Liver (tissue), 9 donors: ENCODE results near the gene EFCAB10. TPM values are rescaled to one million over a fixed set of nuclear protein-coding genes. Genes with fewer than 3 reads are reported as not detected.

ENCODE experiments used
- DNase-seq: peaks from one replicate; pipeline ENCODE4 v3.0.0-alpha.2; 2017; ENCODE audit warnings: low spot score
- H3K27ac ChIP-seq, 2 donors: one replicate each; pipeline ENCODE4 v1.7.0; 2013; ENCODE audit warnings: inconsistent platforms in 2 of 2, low read length in 2 of 2, control low read depth in 1 of 2, low read depth in 1 of 2, mild to moderate bottlenecking in 1 of 2
- H3K27me3 ChIP-seq, 4 donors: one replicate each; pipeline versions ENCODE4 v1.6.1 to v1.7.0; 2013; ENCODE audit warnings: low read length in 3 of 4, inconsistent platforms in 1 of 4, mild to moderate bottlenecking in 1 of 4, moderate library complexity in 1 of 4; ENCODE audit not compliant: control insufficient read depth in 4 of 4, insufficient read depth in 4 of 4
- H3K36me3 ChIP-seq, 4 donors: one replicate each; pipeline versions ENCODE4 v1.6.1 to v1.7.0; 2013; ENCODE audit warnings: low read length in 3 of 4, mild to moderate bottlenecking in 3 of 4, low read depth in 1 of 4, moderate library complexity in 1 of 4; ENCODE audit not compliant: control insufficient read depth in 4 of 4, insufficient read depth in 3 of 4
- H3K4me1 ChIP-seq, 4 donors: one replicate each; pipeline versions ENCODE4 v1.6.1 to v1.7.0; 2013; ENCODE audit warnings: low read length in 3 of 4, mild to moderate bottlenecking in 3 of 4, moderate library complexity in 1 of 4; ENCODE audit not compliant: control insufficient read depth in 4 of 4, insufficient read depth in 4 of 4
- H3K4me3 ChIP-seq, 3 donors: one replicate each; pipeline versions ENCODE4 v1.6.1 to v1.7.0; 2013; ENCODE audit warnings: low read length in 3 of 3, control low read depth in 1 of 3, low read depth in 1 of 3, mild to moderate bottlenecking in 1 of 3
- H3K9ac ChIP-seq, 2 donors: one replicate each; pipeline ENCODE4 v1.7.0; 2013; ENCODE audit warnings: low read length in 2 of 2, mild to moderate bottlenecking in 2 of 2, moderate library complexity in 2 of 2, control low read depth in 1 of 2, low read depth in 1 of 2
- H3K9me3 ChIP-seq, 4 donors: one replicate each; pipeline versions ENCODE4 v1.6.1 to v1.7.0; 2013; ENCODE audit warnings: low read length in 3 of 4; ENCODE audit not compliant: control insufficient read depth in 4 of 4
- EGR1 ChIP-seq, 2 donors: IDR thresholded peaks; 2 replicates each; pipeline ENCODE4 v1.6.1; 2016 to 2018; ENCODE audit warnings: antibody characterized with exemption in 2 of 2, low read depth in 2 of 2
- FOXA1 ChIP-seq: IDR thresholded peaks from 2 replicates; pipeline ENCODE4 v1.6.1; 2016; ENCODE audit warnings: antibody characterized with exemption
- FOXA2 ChIP-seq: IDR thresholded peaks from 2 replicates; pipeline ENCODE4 v1.6.1; 2016; ENCODE audit warnings: antibody characterized with exemption
- GABPA ChIP-seq, 2 donors: IDR thresholded peaks in 1 of 2; conservative IDR thresholded peaks in 1 of 2; 2 replicates each; pipeline ENCODE4 v1.6.1; 2016; ENCODE audit warnings: antibody characterized with exemption in 2 of 2, mild to moderate bottlenecking in 1 of 2, moderate library complexity in 1 of 2
- HNF4G ChIP-seq: IDR thresholded peaks from 2 replicates; pipeline ENCODE4 v1.6.1; 2016; ENCODE audit warnings: antibody characterized with exemption
- JUND ChIP-seq, 2 donors: IDR thresholded peaks; 2 replicates each; pipeline ENCODE4 v1.6.1; 2016; ENCODE audit warnings: antibody characterized with exemption in 2 of 2
- NR2F2 ChIP-seq: IDR thresholded peaks from 2 replicates; pipeline ENCODE4 v1.6.1; 2016; ENCODE audit warnings: antibody characterized with exemption
- SP1 ChIP-seq: IDR thresholded peaks from 2 replicates; pipeline ENCODE4 v1.6.1; 2018; ENCODE audit warnings: antibody characterized with exemption, mild to moderate bottlenecking
- TAF1 ChIP-seq: conservative IDR thresholded peaks from 2 replicates; pipeline ENCODE4 v1.6.1; 2016; ENCODE audit warnings: antibody characterized with exemption, mild to moderate bottlenecking
- WGBS: extraction: QIAGEN DNeasy Blood & Tissue Kit; methylation state at CpG from one replicate; pipeline ENCODE4 v1.1.7; 2013; 5-methylcytosine and 5-hydroxymethylcytosine counted together
- polyA plus RNA-seq, 2 donors: library from polyadenylated mRNA; stranded (reverse) in 1 of 2; unstranded in 1 of 2; fragments of 200-250 nt in 1 of 2; fragments of >200 nt in 1 of 2; fragmentation: Nextera tagmentation in 1 of 2; extraction: Ambion mirVana in 1 of 2; gene quantifications; one replicate each; pipeline versions ENCODE4 v1.2.1 to v1.2.3, GENCODE V29; 2013 to 2015
- total RNA-seq, 2 donors: library from RNA; depleted of rRNA; stranded (reverse); fragments of >200 nt; gene quantifications; one replicate each; pipeline ENCODE4 v1.2.3, GENCODE V29; 2014
- TF ChIP-seq, protein P1 (sequence below): IDR thresholded peaks from 2 replicates; pipeline ENCODE4 v1.6.1; 2016; ENCODE audit warnings: antibody characterized with exemption
- TF ChIP-seq, protein P2 (sequence below): fragments of 150-350 bp; IDR thresholded peaks from 2 replicates; pipeline ENCODE4 v1.5.1; 2017; ENCODE audit warnings: improper control_type of control experiment, low read depth, low read length; ENCODE audit not compliant: missing input control
- TF ChIP-seq, protein P3 (sequence below): IDR thresholded peaks from 2 replicates; pipeline ENCODE4 v1.6.1; 2016; ENCODE audit warnings: antibody characterized with exemption
- donor health status: healthy.
- donor health status: healthy.
- donor health status: healthy.
- donor health status: healthy.
- donor health status: healthy.

EFCAB10 gene
- total and polyA plus RNA-seq, 4 donors: 0.25 TPM; not detected in 3

DNA sequence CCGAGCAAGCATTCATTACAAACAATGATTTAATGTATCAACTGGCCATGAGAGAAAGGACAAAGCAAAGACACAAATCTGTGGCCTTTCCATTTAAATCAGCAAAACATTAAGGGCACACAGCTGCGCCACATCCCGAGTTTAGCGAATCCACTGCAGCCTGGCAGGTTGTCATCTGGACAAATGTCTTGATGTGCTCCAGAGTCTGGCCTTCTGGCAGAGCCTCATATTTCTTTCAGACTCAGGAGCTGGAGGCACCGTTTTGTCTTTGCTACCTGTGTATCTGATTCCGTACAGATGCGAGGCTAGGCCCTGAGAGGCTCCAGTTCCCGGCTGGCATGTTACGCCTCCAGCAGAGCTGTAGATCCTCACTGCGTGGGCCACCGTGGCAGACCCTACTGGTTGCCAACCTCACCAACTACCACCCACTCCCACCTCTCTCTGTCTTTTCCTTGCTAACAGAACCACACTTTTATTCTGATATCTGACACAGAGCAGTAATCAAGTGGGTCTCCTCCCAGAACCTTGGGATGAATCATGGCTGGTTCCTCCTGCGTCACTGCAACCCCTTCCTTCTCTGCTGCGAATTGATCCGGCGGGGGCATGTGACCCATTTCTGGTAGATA is 40.9 kb upstream of the EFCAB10 start:
- H3K9me3 ChIP-seq: no peaks in the 10 kb centered on the region
- no peaks in the 10 kb centered on the region for H3K4me1 ChIP-seq
- no peak for DNase-seq
- TF ChIP-seq NR2F2: no peak
- no peak for TF ChIP-seq FOXA1
- no peak for TF ChIP-seq GABPA (IDR thresholded peaks at IDR 0.05 in 1 of 2, conservative IDR thresholded peaks at IDR 0.05 in 1 of 2)
- no peak for TF ChIP-seq FOXA2
- no peak for TF ChIP-seq HNF4G
- TF ChIP-seq, protein P1, sequence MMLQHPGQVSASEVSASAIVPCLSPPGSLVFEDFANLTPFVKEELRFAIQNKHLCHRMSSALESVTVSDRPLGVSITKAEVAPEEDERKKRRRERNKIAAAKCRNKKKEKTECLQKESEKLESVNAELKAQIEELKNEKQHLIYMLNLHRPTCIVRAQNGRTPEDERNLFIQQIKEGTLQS: no peak
- TF ChIP-seq, protein P2, sequence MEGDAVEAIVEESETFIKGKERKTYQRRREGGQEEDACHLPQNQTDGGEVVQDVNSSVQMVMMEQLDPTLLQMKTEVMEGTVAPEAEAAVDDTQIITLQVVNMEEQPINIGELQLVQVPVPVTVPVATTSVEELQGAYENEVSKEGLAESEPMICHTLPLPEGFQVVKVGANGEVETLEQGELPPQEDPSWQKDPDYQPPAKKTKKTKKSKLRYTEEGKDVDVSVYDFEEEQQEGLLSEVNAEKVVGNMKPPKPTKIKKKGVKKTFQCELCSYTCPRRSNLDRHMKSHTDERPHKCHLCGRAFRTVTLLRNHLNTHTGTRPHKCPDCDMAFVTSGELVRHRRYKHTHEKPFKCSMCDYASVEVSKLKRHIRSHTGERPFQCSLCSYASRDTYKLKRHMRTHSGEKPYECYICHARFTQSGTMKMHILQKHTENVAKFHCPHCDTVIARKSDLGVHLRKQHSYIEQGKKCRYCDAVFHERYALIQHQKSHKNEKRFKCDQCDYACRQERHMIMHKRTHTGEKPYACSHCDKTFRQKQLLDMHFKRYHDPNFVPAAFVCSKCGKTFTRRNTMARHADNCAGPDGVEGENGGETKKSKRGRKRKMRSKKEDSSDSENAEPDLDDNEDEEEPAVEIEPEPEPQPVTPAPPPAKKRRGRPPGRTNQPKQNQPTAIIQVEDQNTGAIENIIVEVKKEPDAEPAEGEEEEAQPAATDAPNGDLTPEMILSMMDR: no peak
- TF ChIP-seq, protein P3, sequence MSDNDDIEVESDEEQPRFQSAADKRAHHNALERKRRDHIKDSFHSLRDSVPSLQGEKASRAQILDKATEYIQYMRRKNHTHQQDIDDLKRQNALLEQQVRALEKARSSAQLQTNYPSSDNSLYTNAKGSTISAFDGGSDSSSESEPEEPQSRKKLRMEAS: no peak
- no peak for TF ChIP-seq TAF1
- no peak for TF ChIP-seq SP1
- no peak for TF ChIP-seq EGR1 (IDR thresholded peaks at IDR 0.05; ENCODE audit: low read depth in 2 of 2)
- no peak for TF ChIP-seq JUND (IDR thresholded peaks at IDR 0.05)
- WGBS: 94% methylated on average over 15 of the region's 15 CpGs
- no peaks in the 10 kb centered on the region for H3K27me3 ChIP-seq
- no peak overlapping the region for H3K9ac ChIP-seq
- H3K36me3 ChIP-seq: peaks cover 0 to 52% (median 41%) of the 10 kb centered on the region in 4 donors
- H3K4me3 ChIP-seq: no peak overlapping the region
- no peak overlapping the region for H3K27ac ChIP-seq

DNA sequence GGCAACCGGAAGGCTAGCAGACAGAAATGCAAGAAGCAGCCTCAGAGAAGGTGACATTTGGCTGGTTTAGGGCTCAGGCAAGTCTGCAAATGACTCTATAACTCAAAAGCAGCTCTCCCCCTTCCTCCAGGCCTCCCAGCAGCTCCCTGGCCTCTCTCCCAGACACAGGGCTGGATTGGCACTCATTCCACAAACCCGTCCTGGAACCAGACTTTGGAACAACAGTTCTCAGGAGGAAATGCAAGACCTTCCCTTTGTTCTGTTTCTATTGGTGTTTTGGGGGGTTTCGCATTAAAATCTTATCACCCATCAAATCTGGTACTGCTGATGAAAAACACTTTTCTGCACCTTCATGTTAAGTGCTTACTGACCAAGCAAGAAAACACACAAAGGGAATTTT is 40.3 kb upstream of the EFCAB10 start:
- Histone ChIP-seq H3K36me3 (peaks cover 0 to 55% (median 38%) of the 10 kb centered on the region in 4 donors), H3K27ac (no peak overlapping the region), H3K9me3 (no peaks in the 10 kb centered on the region)

More for the DNA sequence above, 40.3 kb upstream of the EFCAB10 start:
- Histone ChIP-seq H3K27me3 (no peaks in the 10 kb centered on the region), H3K9ac (no peak overlapping the region), H3K4me3 (no peak overlapping the region), H3K4me1 (no peaks in the 10 kb centered on the region)
- no peak for DNase-seq
- 67% methylated on average over 3 of the region's 3 CpGs for WGBS
- TF ChIP-seq JUND (IDR thresholded peaks at IDR 0.05) (no peak), HNF4G (no peak)
- TF ChIP-seq, protein P2: no peak
